Measurements from ENCODE around the gene SMAD6.
A peak's percentile ranks its signal among the peaks of the same experiment; 100 is the strongest.

The SMAD6 gene

GRCh38 chr15:66701422-66702034, 508 bp upstream of the SMAD6 start:
- H3K27me3 ChIP-seq (ENCODE audit: insufficient read depth, low read length), result no peaks in the 10 kb centered on the region
- H3K36me3 ChIP-seq (ENCODE audit: insufficient read depth, low read length), result no peaks in the 10 kb centered on the region
- peaks cover 37% of the 10 kb centered on the region for H3K4me1 ChIP-seq (ENCODE audit: insufficient read depth, low read length)

GRCh38 chr15:66702787-66703539, 927 bp downstream of the SMAD6 start:
- H3K4me3 ChIP-seq (ENCODE audit: low read length), result peak overlapping the region; percentile 65
- no peaks in the 10 kb centered on the region for H3K36me3 ChIP-seq (ENCODE audit: insufficient read depth, low read length)
- H3K9me3 ChIP-seq (ENCODE audit: low read length), result no peaks in the 10 kb centered on the region
- H3K27me3 ChIP-seq (ENCODE audit: insufficient read depth, low read length), result no peaks in the 10 kb centered on the region
- peaks cover 48% of the 10 kb centered on the region for H3K4me1 ChIP-seq (ENCODE audit: insufficient read depth, low read length)
- H2AFZ ChIP-seq (ENCODE audit: low read depth, low read length), result peak overlapping the region; percentile 20

More at GRCh38 chr15:66701422-66702034, 508 bp upstream of the SMAD6 start:
- peak overlapping the region; percentile 84 for H2AFZ ChIP-seq (ENCODE audit: low read depth, low read length)
- no peaks in the 10 kb centered on the region for H3K9me3 ChIP-seq (ENCODE audit: low read length)
- H3K4me3 ChIP-seq (ENCODE audit: low read length), result peak overlapping the region; percentile 65

GRCh38 chr15:66703540-66703941, 1.5 kb downstream of the SMAD6 start:
- H3K4me1 ChIP-seq (ENCODE audit: insufficient read depth, low read length), result peaks cover 44% of the 10 kb centered on the region
- no peaks in the 10 kb centered on the region for H3K27me3 ChIP-seq (ENCODE audit: insufficient read depth, low read length)

DNA sequence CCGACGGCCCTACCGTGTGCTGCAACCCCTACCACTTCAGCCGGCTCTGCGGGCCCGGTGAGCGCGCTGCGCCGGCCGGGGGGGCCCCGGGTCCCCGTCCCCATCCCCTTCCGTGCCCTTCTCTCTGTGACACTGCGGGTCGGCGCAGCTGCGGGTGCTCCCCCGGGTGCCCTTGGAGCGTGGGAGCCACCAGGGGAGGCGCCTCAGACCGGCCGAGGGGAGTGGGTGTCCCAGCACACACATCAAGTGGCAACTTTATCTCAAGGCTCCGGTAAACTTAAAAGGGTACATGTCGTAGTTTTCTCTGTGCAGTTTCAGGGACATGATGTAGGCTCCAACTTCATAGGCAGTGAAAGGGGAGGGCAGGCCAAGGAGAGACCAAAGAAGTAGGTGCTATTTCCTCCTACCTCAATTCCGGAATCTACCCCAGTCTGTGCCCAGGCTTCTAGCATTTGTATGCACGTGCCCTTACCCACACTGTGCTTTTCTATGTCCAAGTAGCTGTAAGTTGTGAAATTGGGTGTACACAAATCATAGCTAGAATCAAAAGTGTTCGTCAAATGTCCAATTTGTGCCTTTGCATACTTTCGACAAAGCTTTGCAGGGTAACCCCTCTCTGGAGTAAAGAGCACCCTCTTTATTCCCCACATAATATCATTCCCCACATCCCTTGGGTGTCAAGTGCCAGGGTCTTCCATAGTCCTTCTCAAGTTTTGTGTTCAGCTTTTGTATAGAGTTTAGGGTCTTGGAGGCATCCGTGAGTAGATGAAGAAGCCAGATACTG, 2.2 kb downstream of the SMAD6 start:
- Histone ChIP-seq H3K9me3 (ENCODE audit: low read length) (no peaks in the 10 kb centered on the region), H3K36me3 (ENCODE audit: insufficient read depth, low read length) (no peaks in the 10 kb centered on the region), H3K4me1 (ENCODE audit: insufficient read depth, low read length) (peaks cover 39% of the 10 kb centered on the region), H3K4me3 (ENCODE audit: low read length) (peak overlapping the region; percentile 65), H2AFZ (ENCODE audit: low read depth, low read length) (no peak overlapping the region), H3K27me3 (ENCODE audit: insufficient read depth, low read length) (no peaks in the 10 kb centered on the region)

More at GRCh38 chr15:66703540-66703941, 1.5 kb downstream of the SMAD6 start:
- no peaks in the 10 kb centered on the region for H3K36me3 ChIP-seq (ENCODE audit: insufficient read depth, low read length)
- peak overlapping the region; percentile 65 for H3K4me3 ChIP-seq (ENCODE audit: low read length)
- H2AFZ ChIP-seq (ENCODE audit: low read depth, low read length), result peak overlapping the region; percentile 20
- no peaks in the 10 kb centered on the region for H3K9me3 ChIP-seq (ENCODE audit: low read length)

DNA sequence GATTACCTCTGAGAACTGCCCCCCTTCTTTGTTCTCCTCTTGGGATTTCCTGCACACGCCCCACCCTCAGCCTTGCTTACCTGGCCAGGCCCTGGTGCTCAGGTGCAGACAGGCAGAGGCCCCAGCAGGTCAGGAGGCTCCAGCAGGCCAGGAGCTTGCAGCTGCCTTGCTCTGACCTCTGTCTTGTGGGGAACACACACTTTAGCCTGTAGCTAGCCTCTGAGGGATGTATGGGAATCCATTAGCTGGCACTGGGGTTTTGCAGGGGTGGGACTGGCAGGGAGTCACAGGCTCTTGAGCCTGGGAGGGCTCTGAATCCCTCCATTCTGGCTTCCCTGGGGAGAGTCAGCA, 2.7 kb downstream of the SMAD6 start:
- Histone ChIP-seq H2AFZ (ENCODE audit: low read depth, low read length) (no peak overlapping the region), H3K9me3 (ENCODE audit: low read length) (no peaks in the 10 kb centered on the region), H3K4me1 (ENCODE audit: insufficient read depth, low read length) (peaks cover 39% of the 10 kb centered on the region), H3K36me3 (ENCODE audit: insufficient read depth, low read length) (no peaks in the 10 kb centered on the region), H3K27me3 (ENCODE audit: insufficient read depth, low read length) (no peaks in the 10 kb centered on the region), H3K4me3 (ENCODE audit: low read length) (peak overlapping the region; percentile 65)

- Histone ChIP-seq H3K36me3 (ENCODE audit: insufficient read depth, low read length) (no peaks in the 10 kb centered on the region), H3K4me1 (ENCODE audit: insufficient read depth, low read length) (peaks cover 36% of the 10 kb centered on the region), H3K4me3 (ENCODE audit: low read length) (peak overlapping the region; percentile 65), H3K27me3 (ENCODE audit: insufficient read depth, low read length) (no peaks in the 10 kb centered on the region), H2AFZ (ENCODE audit: low read depth, low read length) (no peak overlapping the region), H3K9me3 (ENCODE audit: low read length) (no peaks in the 10 kb centered on the region)
These were observed 3.5 kb downstream of the SMAD6 start for GRCh38 chr15:66705277-66706146.

- Histone ChIP-seq H3K4me3 (ENCODE audit: low read length) (no peak overlapping the region), H2AFZ (ENCODE audit: low read depth, low read length) (no peak overlapping the region), H3K4me1 (ENCODE audit: insufficient read depth, low read length) (peaks cover 37% of the 10 kb centered on the region), H3K9me3 (ENCODE audit: low read length) (no peaks in the 10 kb centered on the region), H3K36me3 (ENCODE audit: insufficient read depth, low read length) (no peaks in the 10 kb centered on the region), H3K27me3 (ENCODE audit: insufficient read depth, low read length) (no peaks in the 10 kb centered on the region)
These were observed 4.2 kb downstream of the SMAD6 start for GRCh38 chr15:66706225-66706732.

DNA sequence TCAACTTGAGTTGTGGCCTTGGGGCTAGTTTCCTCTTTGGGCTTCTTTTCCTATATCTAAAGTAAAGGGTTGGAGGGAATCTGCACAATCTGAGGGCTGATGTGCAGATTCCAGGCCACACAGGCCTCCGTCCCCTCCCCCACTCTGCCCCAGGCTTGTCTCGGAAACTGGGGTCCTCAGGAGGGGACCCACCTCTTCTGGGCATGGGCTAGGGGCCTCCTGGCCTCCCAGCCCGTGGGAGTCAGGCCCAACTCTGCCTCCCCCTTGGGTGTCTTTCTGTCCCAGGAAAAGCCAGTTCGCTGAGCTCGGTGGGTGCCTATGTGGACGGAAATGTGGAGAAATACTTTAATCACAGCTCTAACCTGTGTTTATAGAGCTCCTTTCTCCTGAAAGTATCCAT, 4.8 kb downstream of the SMAD6 start:
- H3K4me3 ChIP-seq (ENCODE audit: low read length), result no peak overlapping the region
- H3K9me3 ChIP-seq (ENCODE audit: low read length), result no peaks in the 10 kb centered on the region
- H3K4me1 ChIP-seq (ENCODE audit: insufficient read depth, low read length), result peaks cover 43% of the 10 kb centered on the region
- H2AFZ ChIP-seq (ENCODE audit: low read depth, low read length), result no peak overlapping the region
- no peaks in the 10 kb centered on the region for H3K27me3 ChIP-seq (ENCODE audit: insufficient read depth, low read length)
- no peaks in the 10 kb centered on the region for H3K36me3 ChIP-seq (ENCODE audit: insufficient read depth, low read length)

DNA sequence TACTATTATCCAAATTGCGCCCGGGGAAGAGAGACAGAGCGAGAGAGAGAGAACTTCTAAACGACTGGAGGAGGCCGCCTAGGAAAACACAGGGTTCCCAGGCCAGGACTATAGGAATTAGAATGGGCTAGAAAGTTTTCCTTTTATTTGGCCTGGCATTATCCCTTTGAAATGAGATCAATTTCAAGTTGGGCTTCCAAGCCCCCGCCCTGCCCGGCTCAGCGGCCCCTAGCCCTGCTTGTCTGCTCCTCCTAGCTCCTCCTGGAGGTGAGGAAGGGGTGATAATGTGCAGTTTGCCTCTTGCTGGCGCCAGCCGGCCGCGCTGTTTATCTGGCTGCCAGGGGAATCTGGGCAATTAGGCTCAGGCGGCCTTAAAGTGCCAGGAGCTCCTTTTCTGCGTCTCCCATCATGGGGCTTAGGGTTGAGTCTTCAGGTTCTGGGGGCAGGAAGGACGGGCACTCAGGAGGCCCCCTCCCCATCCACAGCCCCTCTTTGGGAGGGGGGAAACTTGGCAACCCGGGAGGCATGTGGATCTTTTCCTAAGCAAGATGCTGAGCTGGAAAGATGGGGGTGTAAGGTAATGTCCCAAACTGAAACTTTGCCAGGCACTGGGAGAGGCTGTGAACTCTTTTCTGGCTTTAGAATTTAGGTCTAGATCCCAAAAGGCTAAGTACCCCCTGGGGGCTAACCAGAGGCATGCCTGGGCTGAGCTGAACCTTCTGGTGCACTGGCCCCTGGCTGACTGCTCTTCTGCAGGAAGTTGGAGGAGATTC, 5.5 kb downstream of the SMAD6 start:
- Histone ChIP-seq H3K4me1 (ENCODE audit: insufficient read depth, low read length) (peaks cover 47% of the 10 kb centered on the region), H2AFZ (ENCODE audit: low read depth, low read length) (no peak overlapping the region), H3K9me3 (ENCODE audit: low read length) (no peaks in the 10 kb centered on the region), H3K4me3 (ENCODE audit: low read length) (no peak overlapping the region), H3K36me3 (ENCODE audit: insufficient read depth, low read length) (no peaks in the 10 kb centered on the region), H3K27me3 (ENCODE audit: insufficient read depth, low read length) (no peaks in the 10 kb centered on the region)

GRCh38 chr15:66708389-66708788, 6.4 kb downstream of the SMAD6 start:
- Histone ChIP-seq H3K9me3 (ENCODE audit: low read length) (no peaks in the 10 kb centered on the region), H3K36me3 (ENCODE audit: insufficient read depth, low read length) (no peaks in the 10 kb centered on the region), H3K4me1 (ENCODE audit: insufficient read depth, low read length) (peaks cover 47% of the 10 kb centered on the region), H2AFZ (ENCODE audit: low read depth, low read length) (no peak overlapping the region), H3K27me3 (ENCODE audit: insufficient read depth, low read length) (no peaks in the 10 kb centered on the region), H3K4me3 (ENCODE audit: low read length) (no peak overlapping the region)

DNA sequence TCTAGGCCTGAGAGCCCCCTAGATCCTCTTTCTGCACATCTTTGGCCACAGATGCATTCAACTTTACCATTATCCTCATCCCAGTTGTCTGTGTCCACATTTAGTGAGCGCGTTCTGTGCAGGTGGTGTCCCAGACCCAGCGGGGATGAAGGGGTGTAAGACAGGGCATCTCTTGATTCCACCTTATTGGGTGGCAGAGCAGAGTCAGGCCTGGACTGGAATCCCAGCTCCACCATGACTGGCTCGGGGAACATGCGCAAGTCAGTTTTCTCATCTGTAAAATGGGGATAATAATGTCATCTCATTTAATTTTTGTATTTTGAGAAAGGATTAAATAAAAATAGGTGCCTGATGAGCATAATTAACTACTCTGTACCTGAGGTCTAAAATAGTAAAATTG, 7.8 kb downstream of the SMAD6 start:
- Histone ChIP-seq H2AFZ (ENCODE audit: low read depth, low read length) (no peak overlapping the region), H3K36me3 (ENCODE audit: insufficient read depth, low read length) (peaks cover 3% of the 10 kb centered on the region), H3K27me3 (ENCODE audit: insufficient read depth, low read length) (no peaks in the 10 kb centered on the region), H3K4me3 (ENCODE audit: low read length) (no peak overlapping the region), H3K9me3 (ENCODE audit: low read length) (no peaks in the 10 kb centered on the region), H3K4me1 (ENCODE audit: insufficient read depth, low read length) (peaks cover 41% of the 10 kb centered on the region)

DNA sequence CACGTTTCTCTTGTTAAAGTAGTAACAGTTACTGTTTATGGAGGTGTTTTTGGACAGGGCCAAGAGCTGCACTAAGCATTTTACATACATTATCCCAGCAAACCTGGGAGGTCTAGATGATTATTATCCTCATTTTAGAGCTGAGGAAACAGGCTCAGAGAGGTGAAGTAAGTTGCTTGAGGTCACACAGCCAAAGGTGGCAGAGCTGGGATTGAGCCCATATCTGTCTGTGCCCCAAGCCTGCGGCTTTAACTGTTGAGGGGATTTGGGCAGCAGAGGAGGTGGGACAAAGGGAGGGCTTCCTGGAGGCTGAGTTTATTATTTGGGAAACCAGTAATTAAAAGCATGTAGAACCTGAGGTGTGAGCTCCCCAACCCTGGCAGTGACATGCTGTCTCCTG, 9.2 kb downstream of the SMAD6 start:
- Histone ChIP-seq H3K4me1 (ENCODE audit: insufficient read depth, low read length) (peaks cover 30% of the 10 kb centered on the region), H2AFZ (ENCODE audit: low read depth, low read length) (no peak overlapping the region), H3K4me3 (ENCODE audit: low read length) (no peak overlapping the region), H3K36me3 (ENCODE audit: insufficient read depth, low read length) (peaks cover 9% of the 10 kb centered on the region), H3K27me3 (ENCODE audit: insufficient read depth, low read length) (no peaks in the 10 kb centered on the region), H3K9me3 (ENCODE audit: low read length) (no peaks in the 10 kb centered on the region)

All from neuron (in vitro differentiated cells).